Naive thymus-derived CD8-positive, alpha-beta T cell (primary cell): ENCODE measurements around the gene ST7. TPM values are rescaled to one million over a fixed set of nuclear protein-coding genes. Genes with fewer than 3 reads are reported as not detected.
"Not testable (repeated sequence)": the region's sequence is repeated elsewhere in the genome, so short reads cannot be mapped to it uniquely, and the experiment has no call there.

Experiments used
- ATAC-seq, 2 donors: fragments of 150-1000 bp; cut with Tn5 transposase in 1 of 2; sonication (Bioruptor Pico), chemical (Tn5 transposase) in 1 of 2; 1 replicate in 1 of 2; 2 replicates in 1 of 2; pipeline ENCODE4 v1.10.0; 2021; ENCODE audit warnings: mild to moderate bottlenecking in 2 of 2, moderate library complexity in 2 of 2
- POLR2A ChIA-PET: fragments of 350-600 bp; sonication (Branson Sonifier 250); formaldehyde crosslinking; loops from one replicate; lab custom pipeline; 2021; ENCODE audit warnings: antibody characterized with exemption; lab: Charles Lee
- DNase-seq, 10 donors: peaks; one replicate each; pipeline versions ENCODE4 v3.0.0 to v3.0.0-alpha.2; 2020 to 2022
- H3K27ac Mint-ChIP-seq, 10 donors: one replicate each; pipeline ENCODE4 v1.8.0; 2020 to 2022; ENCODE audit warnings: mild to moderate bottlenecking in 10 of 10, mixed read lengths in 10 of 10, moderate library complexity in 4 of 10, inconsistent platforms in 1 of 10
- H3K27me3 Mint-ChIP-seq, 5 donors: one replicate each; pipeline ENCODE4 v1.8.0; 2021 to 2022; ENCODE audit warnings: mixed read lengths in 5 of 5
- H3K36me3 Mint-ChIP-seq, 3 donors: one replicate each; pipeline ENCODE4 v1.8.0; 2020 to 2022; ENCODE audit warnings: mixed read lengths in 3 of 3, mild to moderate bottlenecking in 2 of 3, inconsistent platforms in 1 of 3
- H3K4me1 Mint-ChIP-seq, 4 donors: one replicate each; pipeline ENCODE4 v1.8.0; 2021 to 2022; ENCODE audit warnings: mixed read lengths in 4 of 4
- H3K4me3 Mint-ChIP-seq, 10 donors: one replicate each; pipeline ENCODE4 v1.8.0; 2020 to 2022; ENCODE audit warnings: mild to moderate bottlenecking in 10 of 10, mixed read lengths in 10 of 10, moderate library complexity in 6 of 10, inconsistent platforms in 1 of 10
- H3K9me3 Mint-ChIP-seq, 9 donors: one replicate each; pipeline ENCODE4 v1.8.0; 2020 to 2022; ENCODE audit warnings: mixed read lengths in 9 of 9, mild to moderate bottlenecking in 3 of 9, inconsistent platforms in 1 of 9, moderate library complexity in 1 of 9
- polyA plus RNA-seq, 3 donors: library from polyadenylated mRNA; unstranded; fragments of 300-500 nt; fragmentation: Illumina TruSeq; gene quantifications; one replicate each; pipeline ENCODE4 v1.2.3, GENCODE V29; 2021
- total RNA-seq, 8 experiments: library from RNA in 2 of 8; stranded (reverse) in 2 of 8; gene quantifications; one replicate each; pipeline ENCODE4 v1.2.3 and lab custom pipeline; 2021 to 2026

Gene ST7
- total and polyA plus RNA-seq, 5 experiments from 2014 or later, result 1.3 to 5.3 (median 3.0) TPM

DNA sequence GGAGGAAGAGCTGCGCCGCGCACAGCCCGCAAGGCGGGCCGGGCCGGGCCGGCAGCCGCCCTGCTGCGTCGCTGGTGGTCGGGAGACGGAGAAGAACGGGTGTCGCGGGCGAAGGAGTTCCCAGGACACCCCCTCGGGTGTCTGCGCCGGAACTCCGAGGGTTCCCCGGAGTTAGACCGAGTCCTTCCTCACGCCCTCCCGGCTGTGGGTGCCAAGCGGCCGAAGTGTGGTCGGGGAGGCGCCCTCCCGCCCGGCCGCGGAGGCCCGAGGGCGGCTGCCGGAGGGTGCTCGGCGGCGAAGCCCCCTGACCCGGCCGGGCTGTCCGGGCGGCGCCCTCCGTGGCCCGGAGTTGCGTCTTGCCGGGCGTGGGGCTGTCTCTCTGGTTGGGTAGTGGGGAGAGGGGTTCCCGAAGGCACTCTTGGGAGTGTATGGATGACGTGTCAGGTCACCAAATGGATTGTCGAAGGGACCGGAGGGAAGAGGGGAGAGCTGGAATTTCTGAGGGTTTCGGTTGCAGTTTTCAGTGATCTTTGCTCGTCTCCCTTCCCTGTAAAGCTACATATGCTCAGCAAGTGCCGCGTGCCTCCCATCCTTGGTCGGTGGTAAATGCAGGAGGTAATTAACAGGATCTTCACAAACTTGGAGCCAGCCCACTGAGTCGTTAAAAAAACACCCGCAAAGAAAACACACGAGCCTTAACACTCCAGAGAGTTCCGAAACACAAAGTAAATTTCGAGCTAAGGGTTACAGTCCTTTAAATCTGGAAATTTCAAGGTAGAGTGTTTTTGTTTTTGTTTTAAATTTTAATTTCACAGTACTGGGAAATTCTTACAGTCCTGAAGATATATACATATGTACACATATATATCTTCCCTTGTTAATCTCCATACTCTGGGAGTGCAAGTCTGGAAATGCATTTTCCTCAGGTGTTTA is 871 bp downstream of the ST7 start:
- Mint-ChIP-seq H3K36me3 (no peaks in the 10 kb centered on the region), H3K9me3 (no peaks in the 10 kb centered on the region), H3K4me1 (peaks cover 10 to 19% (median 17%) of the 10 kb centered on the region in 4 donors), H3K27ac (peak overlapping the region; percentile 67 to 96 (median 90)), H3K4me3 (peak overlapping the region; percentile 80 to 97 (median 94)), H3K27me3 (peaks cover 0 to 2% (median 0%) of the 10 kb centered on the region in 5 donors)
- POLR2A ChIA-PET, result interaction anchor here (1.0 kb wide), 1 partner anchor 92 kb away, joined by 4 read pairs; the partner anchor contains the start of gene CAPZA2
- DNase-seq, result peak in 5 of 10 donors; percentile 13 to 69 (median 28)
- peak; percentile 2 to 28 for ATAC-seq

DNA sequence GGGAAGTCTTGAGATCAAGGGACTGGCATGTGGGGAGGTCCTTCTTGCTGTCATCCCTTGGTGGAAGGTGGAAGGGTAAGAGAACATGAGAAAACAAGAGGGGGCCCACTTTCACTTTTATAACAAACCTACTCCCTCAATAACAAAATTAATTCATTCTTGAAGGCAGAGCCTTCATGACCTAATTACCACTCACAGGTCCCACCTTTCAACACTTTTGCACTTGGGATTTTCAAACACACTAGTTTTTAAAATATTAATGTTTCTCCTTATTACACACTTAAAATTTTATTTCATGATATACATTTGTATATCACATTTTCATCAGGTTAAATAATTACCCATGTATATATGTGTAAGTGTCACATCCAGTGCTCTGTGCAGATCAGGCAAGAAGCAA is 2.0 kb downstream of the ST7 start:
- POLR2A ChIA-PET, result no interaction called here
- H3K9me3 Mint-ChIP-seq, result no peaks in the 10 kb centered on the region
- DNase-seq (no peak), ATAC-seq (no peak)
- no peaks in the 10 kb centered on the region for H3K36me3 Mint-ChIP-seq
- H3K27ac Mint-ChIP-seq, result peak overlapping the region in 4 of 10 donors; percentile 23 to 86 (median 74)
- H3K27me3 Mint-ChIP-seq, result peaks cover 0 to 2% (median 0%) of the 10 kb centered on the region in 5 donors
- H3K4me1 Mint-ChIP-seq, result peaks cover 10 to 19% (median 17%) of the 10 kb centered on the region in 4 donors
- H3K4me3 Mint-ChIP-seq, result peak overlapping the region in 9 of 10 donors; percentile 4 to 96 (median 83)

DNA sequence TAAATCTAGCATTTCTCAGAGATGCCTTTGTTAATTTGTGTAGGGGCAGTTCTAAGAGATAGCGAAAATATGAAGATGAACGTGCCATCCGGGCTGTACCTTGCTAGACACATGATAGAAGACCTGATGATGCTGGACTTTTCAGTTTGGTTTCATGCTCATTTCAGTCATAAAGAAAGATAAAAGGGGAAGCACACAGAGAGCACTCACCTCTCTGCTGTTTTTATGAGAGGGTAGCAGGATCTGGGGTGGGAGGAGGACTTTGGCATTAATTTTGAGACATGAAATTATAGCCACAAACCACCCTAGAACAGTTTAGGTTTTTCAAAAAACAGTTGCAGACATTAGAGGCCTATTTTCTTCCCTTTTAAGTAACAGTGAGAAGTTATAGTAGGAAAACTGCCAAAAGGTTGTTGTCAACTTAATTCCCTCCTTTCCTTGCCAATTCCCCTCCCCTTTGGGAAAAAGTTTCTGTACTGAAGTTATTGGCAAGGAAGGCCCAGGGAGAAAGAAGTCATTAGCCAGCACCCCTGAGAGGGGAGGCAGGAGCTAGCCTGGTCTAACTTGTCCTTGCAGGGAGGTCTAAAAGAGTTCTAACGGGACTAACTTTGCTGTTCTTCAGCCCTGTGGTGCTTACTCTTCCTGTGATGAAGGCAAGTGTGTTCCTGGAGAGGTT is 2.6 kb downstream of the ST7 start:
- DNase-seq, result no peak
- Mint-ChIP-seq H3K9me3 (no peaks in the 10 kb centered on the region), H3K27me3 (no peaks in the 10 kb centered on the region), H3K27ac (peak overlapping the region in 4 of 10 donors; percentile 2 to 28 (median 23)), H3K4me1 (peaks cover 12 to 21% (median 17%) of the 10 kb centered on the region in 4 donors), H3K36me3 (no peaks in the 10 kb centered on the region), H3K4me3 (no peak overlapping the region)
- POLR2A ChIA-PET, result no interaction called here
- no peak for ATAC-seq

DNA sequence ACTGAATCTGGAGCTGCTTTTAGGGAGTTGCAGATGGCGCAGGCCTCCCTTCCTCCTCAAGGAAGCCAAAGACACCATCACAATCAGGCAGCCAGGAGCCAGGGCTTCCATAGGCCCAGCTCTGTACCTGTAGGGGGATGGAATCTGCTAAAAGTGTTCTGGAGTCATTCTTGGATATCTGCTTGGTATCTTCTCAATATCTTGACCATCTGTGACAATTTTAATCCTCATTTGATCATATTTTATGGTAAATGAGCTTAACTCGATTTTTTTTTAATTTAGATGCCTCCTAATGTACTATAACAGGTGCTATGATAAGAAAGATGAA is 3.1 kb downstream of the ST7 start:
- Mint-ChIP-seq H3K4me3 (no peak overlapping the region), H3K27ac (peak overlapping the region in 2 of 10 donors; percentile 2 to 28), H3K36me3 (no peaks in the 10 kb centered on the region), H3K27me3 (no peaks in the 10 kb centered on the region), H3K4me1 (peaks cover 12 to 21% (median 17%) of the 10 kb centered on the region in 4 donors), H3K9me3 (no peaks in the 10 kb centered on the region)
- POLR2A ChIA-PET, result no interaction called here
- ATAC-seq (no peak), DNase-seq (no peak)

DNA sequence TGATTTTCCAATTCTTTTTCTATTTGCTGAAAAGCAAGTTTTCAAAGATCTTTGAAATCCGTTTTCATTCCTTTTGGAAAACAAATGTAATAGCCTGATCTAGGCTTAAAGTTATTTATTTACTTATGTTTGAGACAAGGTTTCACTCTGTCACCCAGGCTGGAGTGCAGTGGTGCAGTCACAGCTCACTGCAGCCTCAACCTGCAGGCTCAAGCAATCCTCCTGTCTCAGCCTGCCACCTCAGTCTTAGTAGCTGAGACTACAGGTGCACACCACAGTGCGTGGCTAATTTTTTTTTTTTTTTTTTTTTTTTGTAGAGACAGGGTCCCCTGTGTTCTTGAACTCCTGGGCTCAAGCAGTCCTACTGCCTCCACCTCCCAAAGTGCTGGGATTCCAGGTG is 4.6 kb downstream of the ST7 start:
- Mint-ChIP-seq H3K9me3 (no peaks in the 10 kb centered on the region), H3K36me3 (no peaks in the 10 kb centered on the region), H3K4me3 (no peak overlapping the region), H3K27me3 (no peaks in the 10 kb centered on the region), H3K27ac (no peak overlapping the region), H3K4me1 (peaks cover 11 to 29% (median 16%) of the 10 kb centered on the region in 4 donors)
- DNase-seq, result no peak
- POLR2A ChIA-PET, result no interaction called here
- ATAC-seq, result no peak

DNA sequence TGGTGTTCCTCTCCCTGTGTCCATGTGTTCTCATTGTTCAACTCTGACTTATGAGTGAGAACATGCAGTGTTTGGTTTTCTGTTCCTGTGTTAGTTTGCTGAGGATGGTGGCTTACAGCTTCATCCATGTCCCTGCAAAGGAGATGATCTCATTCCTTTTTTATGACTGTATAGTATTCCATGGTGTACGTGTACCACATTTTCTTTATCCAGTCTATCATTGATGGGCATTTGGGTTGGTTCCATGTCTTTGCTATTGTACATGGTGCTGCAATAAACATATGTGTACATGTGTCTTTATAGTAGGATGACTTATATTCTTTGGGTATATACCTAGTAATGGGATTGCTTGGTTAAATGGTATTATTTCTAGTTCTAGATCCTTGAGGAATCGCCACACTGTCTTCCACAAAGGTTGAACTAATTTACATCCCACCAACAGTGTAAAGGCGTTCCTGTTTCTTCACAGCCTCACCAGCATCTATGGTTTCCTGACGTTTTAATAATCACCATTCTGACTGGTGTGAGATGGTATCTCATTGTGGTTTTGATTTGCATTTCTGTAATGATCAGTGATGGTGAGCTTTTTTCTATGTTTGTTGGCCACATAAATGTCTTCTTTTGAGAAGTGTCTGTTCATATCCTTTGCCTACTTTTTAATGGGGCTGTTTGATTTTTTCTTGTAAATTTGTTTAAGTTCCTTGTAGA is 8.8 kb downstream of the ST7 start:
- H3K9me3 Mint-ChIP-seq, H3K36me3 Mint-ChIP-seq, DNase-seq, H3K27me3 Mint-ChIP-seq, H3K27ac Mint-ChIP-seq, H3K4me3 Mint-ChIP-seq, POLR2A ChIA-PET, ATAC-seq: not testable (repeated sequence)
- H3K4me1 Mint-ChIP-seq, result peaks cover 0 to 12% (median under 1%) of the 10 kb centered on the region in 4 donors

DNA sequence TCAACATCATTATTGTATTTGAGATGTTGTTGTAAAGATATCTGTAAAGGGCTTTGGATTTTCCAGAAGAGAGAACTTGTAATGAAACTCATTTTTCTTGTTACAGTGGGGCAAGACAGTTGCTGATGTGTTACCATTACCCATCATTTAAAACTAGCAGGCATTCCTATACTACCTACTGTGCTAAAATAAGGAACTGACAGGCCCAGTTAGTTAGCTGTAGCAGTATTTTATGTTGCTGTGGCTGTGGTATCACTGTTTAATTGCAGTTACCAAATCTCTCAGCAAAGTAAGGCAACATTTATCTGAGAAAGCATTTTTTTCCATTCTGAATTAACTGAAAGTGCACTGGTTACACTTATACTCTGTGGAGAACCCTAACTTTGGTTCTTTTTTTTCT is 9.9 kb downstream of the ST7 start:
- no peak overlapping the region for H3K4me3 Mint-ChIP-seq
- ATAC-seq (no peak), DNase-seq (no peak)
- no peaks in the 10 kb centered on the region for H3K9me3 Mint-ChIP-seq
- peaks cover 0 to 4% (median under 1%) of the 10 kb centered on the region in 5 donors for H3K27me3 Mint-ChIP-seq
- H3K4me1 Mint-ChIP-seq, result peaks cover 0 to 12% (median under 1%) of the 10 kb centered on the region in 4 donors
- no peak overlapping the region for H3K27ac Mint-ChIP-seq
- H3K36me3 Mint-ChIP-seq, result no peaks in the 10 kb centered on the region
- POLR2A ChIA-PET, result no interaction called here

DNA sequence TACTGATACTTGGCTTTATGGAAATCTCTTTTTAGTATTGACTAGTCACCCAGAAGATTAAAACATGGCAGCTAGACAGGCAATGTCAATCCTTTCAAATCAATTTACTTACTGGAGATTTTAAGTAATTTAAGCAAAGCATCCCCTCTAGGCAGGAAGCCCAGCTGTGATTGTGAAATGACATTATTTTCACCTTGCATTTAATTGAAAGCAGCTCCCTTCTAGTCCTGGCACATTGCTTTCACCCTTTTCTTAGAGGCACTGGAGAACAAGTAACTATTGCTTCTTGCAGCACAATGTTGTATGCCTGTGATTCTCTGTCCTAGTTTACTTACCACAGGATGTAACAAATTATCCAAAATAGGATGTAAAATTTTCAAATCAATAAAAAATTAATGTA is 13.3 kb downstream of the ST7 start:
- H3K36me3 Mint-ChIP-seq, result no peaks in the 10 kb centered on the region
- peaks cover 0 to 10% (median 0%) of the 10 kb centered on the region in 4 donors for H3K4me1 Mint-ChIP-seq
- no peaks in the 10 kb centered on the region for H3K9me3 Mint-ChIP-seq
- DNase-seq, result no peak
- POLR2A ChIA-PET, result no interaction called here
- H3K27ac Mint-ChIP-seq, result no peak overlapping the region
- H3K4me3 Mint-ChIP-seq, result no peak overlapping the region
- H3K27me3 Mint-ChIP-seq, result peaks cover 0 to 21% (median 5%) of the 10 kb centered on the region in 5 donors
- ATAC-seq, result no peak

DNA sequence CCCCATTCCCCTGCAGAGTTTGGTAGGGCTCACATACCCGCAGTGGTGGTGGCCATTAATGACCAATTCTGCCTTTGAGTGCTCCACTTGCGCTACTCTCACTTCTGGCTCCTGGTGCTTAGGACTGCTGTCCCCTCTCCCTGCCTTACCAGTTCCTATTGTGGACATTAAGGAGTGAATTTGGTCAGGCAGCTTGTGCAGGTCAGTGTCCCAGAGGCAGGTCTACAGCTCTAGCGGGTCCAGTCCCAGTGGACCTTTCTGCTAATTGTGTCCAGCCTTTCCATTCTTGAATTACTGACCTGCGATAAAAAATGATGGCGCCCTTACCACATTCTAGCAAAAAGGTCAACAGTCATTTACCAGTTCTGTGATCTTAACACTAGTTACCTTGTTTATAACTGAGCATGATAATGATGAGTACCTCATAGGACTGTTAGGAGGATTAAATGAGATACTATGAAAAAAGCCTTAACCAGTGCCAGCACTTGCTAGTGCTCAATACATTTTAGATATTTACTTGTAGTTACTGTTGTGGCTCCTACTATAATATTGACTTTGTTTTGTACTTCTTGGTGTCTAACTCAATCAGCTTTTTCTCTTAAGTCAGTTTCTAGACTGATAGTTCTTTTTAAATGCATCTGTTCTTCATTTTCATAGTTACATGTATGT is 14.1 kb downstream of the ST7 start:
- POLR2A ChIA-PET, result no interaction called here
- H3K27me3 Mint-ChIP-seq, result peaks cover 0 to 21% (median 7%) of the 10 kb centered on the region in 5 donors
- no peak overlapping the region for H3K4me3 Mint-ChIP-seq
- no peak for DNase-seq
- H3K36me3 Mint-ChIP-seq, result no peaks in the 10 kb centered on the region
- peaks cover 0 to 4% (median 0%) of the 10 kb centered on the region in 4 donors for H3K4me1 Mint-ChIP-seq
- no peaks in the 10 kb centered on the region for H3K9me3 Mint-ChIP-seq
- no peak overlapping the region for H3K27ac Mint-ChIP-seq
- ATAC-seq, result no peak

DNA sequence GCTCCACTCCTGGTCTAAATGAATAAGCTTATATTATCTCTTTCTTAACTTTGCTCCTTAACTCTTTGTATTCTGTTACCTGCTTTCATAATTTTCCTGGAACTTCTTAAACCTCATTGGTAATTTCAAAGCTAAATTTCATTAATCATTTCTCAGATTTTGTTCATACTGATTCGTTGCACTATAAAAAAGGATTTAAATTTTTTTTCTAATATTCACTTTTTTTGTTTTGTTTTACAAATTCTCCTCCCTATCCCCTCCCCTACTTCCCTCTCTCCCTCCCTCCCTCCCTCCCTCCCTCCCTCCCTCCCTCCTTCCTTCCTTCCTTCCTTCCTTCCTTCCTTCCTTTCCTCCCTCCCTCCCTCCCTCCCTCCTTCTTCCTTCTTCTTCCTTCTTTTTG is 14.7 kb downstream of the ST7 start:
- Mint-ChIP-seq H3K27ac (no peak overlapping the region), H3K36me3 (no peaks in the 10 kb centered on the region), H3K9me3 (no peaks in the 10 kb centered on the region), H3K4me1 (no peaks in the 10 kb centered on the region), H3K27me3 (peaks cover 0 to 21% (median 8%) of the 10 kb centered on the region in 5 donors), H3K4me3 (no peak overlapping the region)
- POLR2A ChIA-PET, result no interaction called here
- ATAC-seq (no peak), DNase-seq (no peak)

DNA sequence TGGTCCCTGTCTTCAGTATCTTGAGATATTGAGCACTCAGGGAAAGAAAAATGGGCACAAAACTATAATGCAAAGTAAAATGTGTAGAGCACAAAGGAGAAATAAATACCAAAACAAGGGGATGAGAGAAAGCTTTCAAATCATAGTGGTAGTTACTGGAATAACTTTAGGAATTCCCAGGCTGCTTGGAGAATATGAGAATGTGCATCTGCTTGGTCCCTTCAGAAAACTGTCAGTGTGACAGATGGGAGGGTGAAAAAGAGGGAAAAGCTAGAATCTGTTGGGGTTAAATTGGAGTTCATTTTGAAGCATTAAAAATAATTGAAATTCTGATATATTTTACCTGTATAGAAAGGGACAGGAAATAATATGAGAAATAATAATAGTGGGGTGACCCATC is 15.3 kb downstream of the ST7 start:
- H3K27me3 Mint-ChIP-seq, result peaks cover 0 to 21% (median 8%) of the 10 kb centered on the region in 5 donors
- no peaks in the 10 kb centered on the region for H3K36me3 Mint-ChIP-seq
- no peak for ATAC-seq
- POLR2A ChIA-PET, result no interaction called here
- H3K27ac Mint-ChIP-seq, result no peak overlapping the region
- no peak for DNase-seq
- no peaks in the 10 kb centered on the region for H3K4me1 Mint-ChIP-seq
- H3K9me3 Mint-ChIP-seq, result no peaks in the 10 kb centered on the region
- no peak overlapping the region for H3K4me3 Mint-ChIP-seq

DNA sequence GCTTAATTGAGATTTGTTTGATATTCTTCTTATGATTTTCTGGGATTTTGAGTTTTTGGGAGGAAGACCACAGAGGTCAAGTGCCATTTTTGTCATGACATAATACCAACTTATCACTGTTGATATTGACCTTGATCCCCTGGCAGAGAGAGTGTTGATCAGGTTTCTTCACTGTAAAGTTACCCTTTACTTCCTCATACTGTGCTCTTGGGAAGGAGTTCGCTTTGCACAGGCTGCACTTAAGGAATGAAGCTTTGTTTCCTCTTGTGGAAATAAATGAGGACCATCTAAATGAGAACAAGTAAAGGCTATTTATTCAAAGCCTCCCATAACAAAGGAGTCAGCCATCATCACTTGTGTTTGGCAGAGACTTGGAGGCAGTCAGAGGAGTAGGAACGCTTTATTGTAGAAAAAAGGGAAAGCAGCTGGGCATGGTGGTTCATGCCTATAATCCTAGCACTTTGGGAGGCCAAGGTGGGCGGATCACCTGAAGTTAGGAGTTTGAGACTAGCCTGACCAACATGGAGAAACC is 16.1 kb downstream of the ST7 start:
- Mint-ChIP-seq H3K36me3 (no peaks in the 10 kb centered on the region), H3K27ac (no peak overlapping the region), H3K27me3 (peaks cover 0 to 21% (median 8%) of the 10 kb centered on the region in 5 donors), H3K4me3 (no peak overlapping the region), H3K4me1 (no peaks in the 10 kb centered on the region), H3K9me3 (no peaks in the 10 kb centered on the region)
- POLR2A ChIA-PET, result no interaction called here
- ATAC-seq (no peak), DNase-seq (no peak)
